ENCODE data around the gene COL1A1.

Gene COL1A1

DNA sequence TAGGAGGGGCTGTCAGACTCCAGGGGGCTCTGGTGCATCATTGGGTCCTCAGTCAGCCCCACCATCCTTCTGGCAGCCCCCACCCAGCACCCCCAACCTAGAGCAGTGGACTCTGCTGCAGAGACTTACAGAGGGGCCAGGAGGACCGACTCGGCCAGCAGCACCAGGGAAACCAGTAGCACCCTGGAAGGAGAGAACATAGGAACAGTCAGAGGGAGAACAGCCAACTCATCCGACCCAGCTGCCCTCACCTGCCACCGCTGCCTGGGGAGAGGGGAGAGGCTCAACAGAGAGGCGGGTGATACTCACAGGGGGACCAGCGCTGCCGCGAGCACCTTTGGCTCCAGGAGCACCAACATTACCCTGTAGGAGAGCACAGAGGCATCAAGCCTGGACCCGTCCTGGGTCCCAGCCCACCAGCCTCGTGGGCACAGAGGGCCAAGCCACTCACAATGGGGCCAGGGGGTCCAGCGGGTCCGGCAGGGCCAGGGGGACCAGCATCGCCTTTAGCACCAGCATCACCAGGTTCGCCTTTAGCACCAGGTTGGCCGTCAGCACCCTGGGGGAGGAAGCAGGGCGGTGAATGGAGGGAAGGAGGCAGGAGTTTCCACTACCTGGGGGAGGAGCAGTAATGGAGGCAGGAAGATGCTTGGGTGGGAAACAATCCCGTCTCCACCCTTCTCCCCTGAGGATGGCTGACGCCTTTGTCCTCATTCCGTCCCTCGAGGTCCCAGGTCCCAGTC is 11.7 kb downstream of the COL1A1 start:
- H3K36me3 ChIP-seq (ENCODE audit: control insufficient read depth, insufficient read depth, low read length), result peaks cover 95% of the 10 kb centered on the region
- H3K9ac ChIP-seq (ENCODE audit: low read length), result no peak overlapping the region
- no peaks in the 10 kb centered on the region for H3K27me3 ChIP-seq (ENCODE audit: control insufficient read depth, insufficient read depth, low read length)
- H3K9me3 ChIP-seq (ENCODE audit: control insufficient read depth, insufficient read depth, low read depth, low read length), result no peaks in the 10 kb centered on the region
- no peak overlapping the region for H3K27ac ChIP-seq (ENCODE audit: low read depth, low read length)
- H3K4me3 ChIP-seq (ENCODE audit: low read depth, low read length), result no peak overlapping the region
- peaks cover 2% of the 10 kb centered on the region for H3K4me1 ChIP-seq (ENCODE audit: control insufficient read depth, insufficient read depth, low read length)

DNA sequence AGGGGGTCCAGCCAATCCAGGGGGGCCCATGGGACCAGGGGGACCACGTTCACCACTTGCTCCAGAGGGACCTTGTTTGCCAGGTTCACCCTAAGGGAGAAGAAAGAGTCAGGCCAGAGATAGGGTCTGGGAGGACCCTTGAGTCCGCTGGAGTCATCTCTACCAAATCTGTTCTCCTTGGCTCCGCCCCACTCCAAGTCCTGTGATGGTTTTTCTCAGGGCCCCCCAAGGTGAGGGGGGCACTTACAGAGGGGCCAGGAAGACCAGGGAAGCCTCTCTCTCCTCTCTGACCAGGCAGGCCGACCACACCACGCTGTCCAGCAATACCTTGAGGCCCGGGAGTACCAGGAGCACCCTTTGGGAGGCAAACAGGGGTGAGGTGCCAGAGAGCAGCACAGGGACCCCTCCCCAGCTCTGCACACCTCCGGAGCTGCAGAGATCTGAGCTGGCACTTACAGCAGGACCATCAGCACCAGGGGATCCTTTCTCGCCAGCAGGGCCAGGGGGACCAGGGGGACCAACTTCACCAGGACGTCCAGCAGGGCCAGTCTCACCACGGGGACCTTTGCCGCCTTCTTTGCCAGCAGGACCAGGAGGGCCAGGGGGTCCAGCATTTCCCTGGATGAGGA is 12.4 kb downstream of the COL1A1 start:
- Histone ChIP-seq H3K36me3 (ENCODE audit: control insufficient read depth, insufficient read depth, low read length) (peaks cover 89% of the 10 kb centered on the region), H3K9me3 (ENCODE audit: control insufficient read depth, insufficient read depth, low read depth, low read length) (no peaks in the 10 kb centered on the region), H3K27me3 (ENCODE audit: control insufficient read depth, insufficient read depth, low read length) (no peaks in the 10 kb centered on the region), H3K4me1 (ENCODE audit: control insufficient read depth, insufficient read depth, low read length) (peaks cover 8% of the 10 kb centered on the region), H3K4me3 (ENCODE audit: low read depth, low read length) (no peak overlapping the region), H3K27ac (ENCODE audit: low read depth, low read length) (no peak overlapping the region), H3K9ac (ENCODE audit: low read length) (no peak overlapping the region)

DNA sequence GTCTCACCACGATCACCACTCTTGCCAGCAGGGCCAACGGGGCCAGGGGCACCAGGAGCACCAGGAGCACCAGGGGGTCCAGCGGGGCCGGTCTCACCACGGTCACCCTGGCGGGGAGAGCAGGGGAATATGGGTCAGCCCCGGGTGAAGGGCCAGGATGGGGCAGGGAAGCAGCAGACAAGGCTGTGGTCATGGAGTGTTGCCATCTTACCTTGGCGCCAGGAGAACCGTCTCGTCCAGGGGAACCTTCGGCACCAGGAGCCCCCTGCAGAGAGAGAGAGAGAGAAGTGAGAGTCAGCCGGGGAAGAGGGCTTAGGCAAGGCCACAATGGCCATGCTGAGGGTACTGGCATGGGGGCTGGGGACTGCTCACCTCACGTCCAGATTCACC is 12.9 kb downstream of the COL1A1 start:
- Histone ChIP-seq H3K4me3 (ENCODE audit: low read depth, low read length) (no peak overlapping the region), H3K27me3 (ENCODE audit: control insufficient read depth, insufficient read depth, low read length) (no peaks in the 10 kb centered on the region), H3K4me1 (ENCODE audit: control insufficient read depth, insufficient read depth, low read length) (peaks cover 13% of the 10 kb centered on the region), H3K36me3 (ENCODE audit: control insufficient read depth, insufficient read depth, low read length) (peaks cover 84% of the 10 kb centered on the region), H3K9ac (ENCODE audit: low read length) (no peak overlapping the region), H3K27ac (ENCODE audit: low read depth, low read length) (no peak overlapping the region), H3K9me3 (ENCODE audit: control insufficient read depth, insufficient read depth, low read depth, low read length) (no peaks in the 10 kb centered on the region)

DNA sequence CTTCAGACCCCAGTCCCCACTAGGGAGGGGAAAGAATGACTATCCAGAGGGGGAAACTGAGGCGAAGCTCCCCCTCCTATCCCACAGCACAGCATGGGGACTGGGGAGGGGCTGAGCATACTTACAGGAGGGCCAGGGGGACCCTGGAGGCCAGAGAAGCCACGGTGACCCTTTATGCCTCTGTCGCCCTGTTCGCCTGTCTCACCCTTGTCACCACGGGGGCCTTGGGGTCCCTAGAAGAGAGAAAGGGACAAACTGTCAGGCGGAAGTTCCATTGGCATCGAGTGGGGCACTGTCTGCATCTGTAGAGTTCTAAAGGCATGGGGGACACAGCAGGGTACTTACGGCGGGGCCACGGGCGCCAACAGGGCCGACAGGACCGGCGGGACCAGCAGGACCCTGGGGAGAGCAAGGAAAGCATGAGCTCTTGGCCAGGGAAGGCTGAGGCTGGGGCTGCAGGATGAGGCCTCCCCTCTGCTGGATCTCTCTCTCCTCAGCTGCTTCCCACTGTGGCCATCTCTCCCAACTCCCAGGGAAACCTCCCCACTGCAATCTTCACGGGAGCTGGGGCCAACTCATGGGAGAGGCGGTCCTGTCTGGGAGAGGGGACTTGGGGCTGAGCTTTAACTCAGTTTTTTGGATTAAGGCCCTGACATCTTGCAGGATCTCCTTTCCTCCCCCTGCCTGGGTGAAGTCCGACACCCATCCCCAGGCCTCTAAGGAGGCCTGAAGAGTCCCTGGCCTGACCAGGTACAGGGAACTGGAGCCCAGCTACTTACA is 13.5 kb downstream of the COL1A1 start:
- Histone ChIP-seq H3K4me3 (ENCODE audit: low read depth, low read length) (no peak overlapping the region), H3K27me3 (ENCODE audit: control insufficient read depth, insufficient read depth, low read length) (no peaks in the 10 kb centered on the region), H3K36me3 (ENCODE audit: control insufficient read depth, insufficient read depth, low read length) (peaks cover 79% of the 10 kb centered on the region), H3K9ac (ENCODE audit: low read length) (no peak overlapping the region), H3K4me1 (ENCODE audit: control insufficient read depth, insufficient read depth, low read length) (peaks cover 18% of the 10 kb centered on the region), H3K27ac (ENCODE audit: low read depth, low read length) (no peak overlapping the region), H3K9me3 (ENCODE audit: control insufficient read depth, insufficient read depth, low read depth, low read length) (no peaks in the 10 kb centered on the region)

DNA sequence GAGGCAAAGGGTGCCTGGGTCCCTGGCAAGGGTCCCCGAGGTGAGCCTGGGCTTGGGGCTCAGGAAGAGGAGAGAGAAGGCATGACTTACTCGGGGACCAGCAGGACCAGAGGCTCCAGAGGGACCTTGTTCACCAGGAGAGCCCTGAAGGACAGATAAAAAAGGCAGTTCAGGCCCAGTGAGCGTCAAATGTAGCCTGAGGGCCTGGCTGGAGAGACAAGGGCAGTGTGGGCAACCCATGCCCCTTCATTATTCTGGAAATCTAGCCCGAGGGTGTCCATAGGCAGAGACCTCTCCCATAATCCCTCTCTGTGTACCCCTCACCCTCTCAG is 14.1 kb downstream of the COL1A1 start:
- Histone ChIP-seq H3K4me1 (ENCODE audit: control insufficient read depth, insufficient read depth, low read length) (peaks cover 20% of the 10 kb centered on the region), H3K9ac (ENCODE audit: low read length) (no peak overlapping the region), H3K9me3 (ENCODE audit: control insufficient read depth, insufficient read depth, low read depth, low read length) (no peaks in the 10 kb centered on the region), H3K27ac (ENCODE audit: low read depth, low read length) (no peak overlapping the region), H3K36me3 (ENCODE audit: control insufficient read depth, insufficient read depth, low read length) (peaks cover 73% of the 10 kb centered on the region), H3K27me3 (ENCODE audit: control insufficient read depth, insufficient read depth, low read length) (no peaks in the 10 kb centered on the region), H3K4me3 (ENCODE audit: low read depth, low read length) (no peak overlapping the region)

GRCh38 chr17:50186661-50187393 is 14.6 kb downstream of the COL1A1 start:
- no peak overlapping the region for H3K27ac ChIP-seq (ENCODE audit: low read depth, low read length)
- H3K9me3 ChIP-seq (ENCODE audit: control insufficient read depth, insufficient read depth, low read depth, low read length), result no peaks in the 10 kb centered on the region
- H3K4me1 ChIP-seq (ENCODE audit: control insufficient read depth, insufficient read depth, low read length), result peaks cover 20% of the 10 kb centered on the region
- no peak overlapping the region for H3K4me3 ChIP-seq (ENCODE audit: low read depth, low read length)
- H3K9ac ChIP-seq (ENCODE audit: low read length), result no peak overlapping the region
- H3K27me3 ChIP-seq (ENCODE audit: control insufficient read depth, insufficient read depth, low read length), result no peaks in the 10 kb centered on the region
- H3K36me3 ChIP-seq (ENCODE audit: control insufficient read depth, insufficient read depth, low read length), result peaks cover 67% of the 10 kb centered on the region

- H3K36me3 ChIP-seq (ENCODE audit: control insufficient read depth, insufficient read depth, low read length), result peaks cover 58% of the 10 kb centered on the region
- no peaks in the 10 kb centered on the region for H3K9me3 ChIP-seq (ENCODE audit: control insufficient read depth, insufficient read depth, low read depth, low read length)
- H3K27ac ChIP-seq (ENCODE audit: low read depth, low read length), result no peak overlapping the region
- peaks cover 20% of the 10 kb centered on the region for H3K4me1 ChIP-seq (ENCODE audit: control insufficient read depth, insufficient read depth, low read length)
- no peak overlapping the region for H3K4me3 ChIP-seq (ENCODE audit: low read depth, low read length)
- H3K9ac ChIP-seq (ENCODE audit: low read length), result no peak overlapping the region
- H3K27me3 ChIP-seq (ENCODE audit: control insufficient read depth, insufficient read depth, low read length), result no peaks in the 10 kb centered on the region
These were observed 15.6 kb downstream of the COL1A1 start for GRCh38 chr17:50185631-50186471.

DNA sequence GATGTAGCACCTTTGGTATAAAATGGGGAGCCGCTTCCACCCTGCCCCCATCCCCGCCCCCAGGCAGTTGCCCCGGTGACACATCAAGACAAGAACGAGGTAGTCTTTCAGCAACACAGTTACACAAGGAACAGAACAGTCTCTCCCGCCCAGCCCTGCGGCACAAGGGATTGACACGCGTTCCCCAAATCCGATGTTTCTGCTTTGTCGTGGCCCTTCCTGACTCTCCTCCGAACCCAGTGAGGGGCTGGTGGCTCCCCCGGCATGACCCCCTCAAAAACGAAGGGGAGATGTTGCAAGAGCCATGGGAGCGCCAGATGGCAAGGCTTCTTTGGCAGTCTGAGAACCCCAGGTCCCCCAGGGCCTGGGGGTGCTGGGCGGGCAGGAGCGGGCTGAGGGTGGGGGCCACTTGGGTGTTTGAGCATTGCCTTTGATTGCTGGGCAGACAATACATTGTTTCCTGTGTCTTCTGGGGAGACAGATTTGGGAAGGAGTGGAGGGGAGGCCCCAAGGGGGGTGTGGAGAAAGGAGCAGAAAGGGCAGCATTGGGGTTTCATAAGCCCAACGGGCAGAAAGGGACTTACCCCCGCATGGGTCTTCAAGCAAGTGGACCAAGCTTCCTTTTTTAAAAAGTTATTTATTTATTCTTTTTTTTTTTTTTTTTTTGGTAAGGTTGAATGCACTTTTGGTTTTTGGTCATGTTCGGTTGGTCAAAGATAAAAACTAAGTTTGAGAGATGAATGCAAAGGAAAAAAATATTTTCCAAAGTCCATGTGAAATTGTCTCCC is 16.6 kb downstream of the COL1A1 start:
- Histone ChIP-seq H3K27ac (ENCODE audit: low read depth, low read length) (no peak overlapping the region), H3K36me3 (ENCODE audit: control insufficient read depth, insufficient read depth, low read length) (peaks cover 47% of the 10 kb centered on the region), H3K9ac (ENCODE audit: low read length) (no peak overlapping the region), H3K4me3 (ENCODE audit: low read depth, low read length) (no peak overlapping the region), H3K4me1 (ENCODE audit: control insufficient read depth, insufficient read depth, low read length) (peaks cover 20% of the 10 kb centered on the region), H3K9me3 (ENCODE audit: control insufficient read depth, insufficient read depth, low read depth, low read length) (no peaks in the 10 kb centered on the region), H3K27me3 (ENCODE audit: control insufficient read depth, insufficient read depth, low read length) (no peaks in the 10 kb centered on the region)

DNA sequence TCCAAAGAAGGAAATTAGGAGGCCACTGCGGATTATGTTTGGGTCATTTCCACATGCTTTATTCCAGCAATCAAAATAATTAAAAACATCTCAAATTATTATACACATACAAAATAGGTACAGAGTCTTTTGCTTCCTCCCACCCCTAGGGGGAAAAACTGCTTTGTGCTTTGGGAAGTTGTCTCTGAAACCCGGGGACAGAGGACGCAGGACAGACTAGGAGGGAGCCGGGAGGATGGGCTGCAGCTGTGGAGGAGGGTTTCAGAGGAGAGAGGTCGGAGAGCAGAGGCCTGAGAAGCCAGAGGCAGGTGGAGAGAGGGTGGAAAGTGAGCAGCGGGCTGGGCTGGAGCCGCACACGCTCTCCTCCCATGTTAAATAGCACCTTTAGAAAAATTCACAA is 17.4 kb downstream of the COL1A1 start:
- Histone ChIP-seq H3K4me1 (ENCODE audit: control insufficient read depth, insufficient read depth, low read length) (peaks cover 20% of the 10 kb centered on the region), H3K36me3 (ENCODE audit: control insufficient read depth, insufficient read depth, low read length) (peaks cover 40% of the 10 kb centered on the region), H3K27ac (ENCODE audit: low read depth, low read length) (no peak overlapping the region), H3K27me3 (ENCODE audit: control insufficient read depth, insufficient read depth, low read length) (no peaks in the 10 kb centered on the region), H3K9me3 (ENCODE audit: control insufficient read depth, insufficient read depth, low read depth, low read length) (no peaks in the 10 kb centered on the region), H3K9ac (ENCODE audit: low read length) (no peak overlapping the region), H3K4me3 (ENCODE audit: low read depth, low read length) (no peak overlapping the region)

All from HUES6 (cell line).